Upper lobe of left lung (tissue), 6 donors: ENCODE results near the gene PTPN6. TPM values are rescaled to one million over a fixed set of nuclear protein-coding genes. Genes with fewer than 3 reads are reported as not detected.

Experiments used
- ATAC-seq, 2 donors: fragments of 200-7000 bp; cut with Tn5 transposase; one replicate each; pipeline ENCODE4 v1.9.1; 2022; ENCODE audit warnings: mild to moderate bottlenecking in 2 of 2, moderate library complexity in 2 of 2; ENCODE audit not compliant: low FRiP score in 2 of 2
- DNase-seq, 2 donors: peaks; one replicate each; pipeline ENCODE4 v3.0.0-alpha.2; 2019 to 2020
- H3K27ac ChIP-seq, 4 donors: fragments of 200-600 bp; sonication (generic); one replicate each; pipeline ENCODE4 v1.5.1; 2016 to 2019
- H3K27me3 ChIP-seq, 4 donors: fragments of 200-600 bp; sonication (generic); one replicate each; pipeline ENCODE4 v1.5.1; 2017 to 2019
- H3K36me3 ChIP-seq, 4 donors: fragments of 200-600 bp; sonication (generic); one replicate each; pipeline ENCODE4 v1.5.1; 2016 to 2019
- H3K4me1 ChIP-seq, 4 donors: fragments of 200-600 bp; sonication (generic); one replicate each; pipeline ENCODE4 v1.5.1; 2018 to 2019
- H3K4me3 ChIP-seq, 4 donors: fragments of 200-600 bp; sonication (generic); one replicate each; pipeline ENCODE4 v1.5.1; 2017 to 2019; ENCODE audit warnings: mild to moderate bottlenecking in 2 of 4, moderate library complexity in 1 of 4
- H3K9me3 ChIP-seq, 4 donors: fragments of 200-600 bp; sonication (generic); one replicate each; pipeline ENCODE4 v1.5.1; 2018 to 2019
- CTCF ChIP-seq, 6 experiments: fragments of 450-650 bp in 4 of 6; fragments of 200-600 bp in 2 of 6; sonication (generic) in 2 of 6; IDR thresholded peaks; one replicate each; pipeline ENCODE4 v1.5.1; 2016 to 2019; ENCODE audit warnings: antibody characterized with exemption in 6 of 6
- EP300 ChIP-seq, 4 donors: sonication (generic); formaldehyde crosslinking; IDR thresholded peaks; one replicate each; pipeline ENCODE4 v1.5.1; 2017; ENCODE audit warnings: antibody characterized with exemption in 4 of 4, control low read depth in 2 of 4
- POLR2A ChIP-seq, 4 donors: fragments of 450-650 bp; IDR thresholded peaks; one replicate each; pipeline ENCODE4 v1.5.1; 2016 to 2017; ENCODE audit warnings: antibody characterized with exemption in 4 of 4, mild to moderate bottlenecking in 2 of 4
- POLR2AphosphoS5 ChIP-seq, 2 donors: sonication (generic); formaldehyde crosslinking; IDR thresholded peaks; one replicate each; pipeline ENCODE4 v1.5.1; 2017; ENCODE audit warnings: antibody characterized with exemption in 2 of 2
- WGBS, 2 donors: methylation state at CpG; one replicate each; pipeline ENCODE4 v1.1.5; 2017 to 2018; 5-methylcytosine and 5-hydroxymethylcytosine counted together
- total RNA-seq, 6 donors: library from RNA; depleted of rRNA in 4 of 6; stranded (reverse); fragments of >200 nt in 4 of 6; gene quantifications; one replicate each; pipeline versions ENCODE4 v1.1.0 to v1.2.1, GENCODE V29; 2016 to 2021
- donor health status: DM: no; HTN: no; CAD: no; lungs with moderate emphysema.
- donor health status: DM: no; HTN: yes; CAD: no; lungs with severe emphysema.

PTPN6 gene
- total RNA-seq, 6 donors from 2014 or later = 56.3 to 215 (median 114) TPM

- Histone ChIP-seq H3K36me3 (peaks cover 0 to 22% (median 16%) of the 10 kb centered on the region in 4 donors), H3K27me3 (no peaks in the 10 kb centered on the region), H3K27ac (peak overlapping the region in 3 of 4 donors; percentile 81 to 97 (median 92)), H3K9me3 (no peaks in the 10 kb centered on the region), H3K4me3 (peak overlapping the region in 1 of 4 donors; percentile 54), H3K4me1 (peaks cover 46 to 76% (median 65%) of the 10 kb centered on the region in 4 donors)
- ATAC-seq = no peak
- 80 to 93% methylated on average over 17 to 18 of the region's 22 CpGs for WGBS, 2 donors
- no peak for DNase-seq
- TF ChIP-seq EP300 (IDR thresholded peaks at IDR 0.05) (no peak), POLR2A (IDR thresholded peaks at IDR 0.05) (no peak), POLR2AphosphoS5 (IDR thresholded peaks at IDR 0.05) (no peak), CTCF (IDR thresholded peaks at IDR 0.05) (no peak)
Observed at GRCh38 chr12:6955108-6956020, 4.2 kb downstream of the PTPN6 start.

- Histone ChIP-seq H3K4me3 (no peak overlapping the region), H3K27ac (peak overlapping the region in 2 of 4 donors; percentile 91 to 97), H3K4me1 (peaks cover 54 to 79% (median 69%) of the 10 kb centered on the region in 4 donors), H3K9me3 (no peaks in the 10 kb centered on the region), H3K27me3 (no peaks in the 10 kb centered on the region), H3K36me3 (peaks cover 0 to 24% (median 16%) of the 10 kb centered on the region in 4 donors)
- no peak for TF ChIP-seq CTCF (IDR thresholded peaks at IDR 0.05)
- no peak for TF ChIP-seq POLR2AphosphoS5 (IDR thresholded peaks at IDR 0.05)
- TF ChIP-seq EP300 (IDR thresholded peaks at IDR 0.05) = no peak
- no peak for TF ChIP-seq POLR2A (IDR thresholded peaks at IDR 0.05)
- 79 to 83% methylated on average over 18 to 25 of the region's 28 CpGs for WGBS, 2 donors
- ATAC-seq = no peak
- DNase-seq = no peak
Observed at GRCh38 chr12:6956021-6956727, 5.0 kb downstream of the PTPN6 start.

- ATAC-seq (no peak), DNase-seq (no peak)
- WGBS, 2 donors = 81 to 94% methylated on average over 9 to 20 of the region's 20 CpGs
- Histone ChIP-seq H3K36me3 (peaks cover 0 to 24% (median 16%) of the 10 kb centered on the region in 4 donors), H3K9me3 (no peaks in the 10 kb centered on the region), H3K4me3 (no peak overlapping the region), H3K27ac (peak overlapping the region in 3 of 4 donors; percentile 88 to 91 (median 89)), H3K4me1 (peaks cover 65 to 89% (median 79%) of the 10 kb centered on the region in 4 donors), H3K27me3 (no peaks in the 10 kb centered on the region)
- no peak for TF ChIP-seq CTCF (IDR thresholded peaks at IDR 0.05)
- no peak for TF ChIP-seq EP300 (IDR thresholded peaks at IDR 0.05)
- no peak for TF ChIP-seq POLR2AphosphoS5 (IDR thresholded peaks at IDR 0.05)
- no peak for TF ChIP-seq POLR2A (IDR thresholded peaks at IDR 0.05)
Observed at GRCh38 chr12:6957151-6957701, 6.1 kb downstream of the PTPN6 start.

- H3K4me3 ChIP-seq = peak overlapping the region in 1 of 4 donors; percentile 29
- no peaks in the 10 kb centered on the region for H3K9me3 ChIP-seq
- DNase-seq (no peak), ATAC-seq (no peak)
- no peaks in the 10 kb centered on the region for H3K27me3 ChIP-seq
- no peak for TF ChIP-seq EP300 (IDR thresholded peaks at IDR 0.05)
- TF ChIP-seq CTCF (IDR thresholded peaks at IDR 0.05) = no peak
- TF ChIP-seq POLR2AphosphoS5 (IDR thresholded peaks at IDR 0.05) = no peak
- TF ChIP-seq POLR2A (IDR thresholded peaks at IDR 0.05) = no peak
- H3K27ac ChIP-seq = peak overlapping the region; percentile 71 to 91 (median 88)
- H3K4me1 ChIP-seq = peaks cover 67 to 96% (median 85%) of the 10 kb centered on the region in 4 donors
- H3K36me3 ChIP-seq = peaks cover 0 to 24% (median 16%) of the 10 kb centered on the region in 4 donors
- 75 to 83% methylated on average over 25 to 28 of the region's 28 CpGs for whole genome bisulfite sequencing, 2 donors
Observed at GRCh38 chr12:6957741-6958608, 6.8 kb downstream of the PTPN6 start.
